Psoas muscle (tissue), 8 donors: ENCODE data around the gene CCDC92B. TPM values are rescaled to one million over a fixed set of nuclear protein-coding genes. Genes with fewer than 3 reads are reported as not detected.
"Not testable (repeated sequence)": the region's sequence is repeated elsewhere in the genome, so short reads cannot be mapped to it uniquely, and the experiment has no call there.

ENCODE experiments used
- ATAC-seq, 4 donors: fragments of 200-7000 bp; cut with Tn5 transposase; one replicate each; pipeline ENCODE4 v1.9.1; 2020; ENCODE audit warnings: moderate library complexity in 3 of 4, mild to moderate bottlenecking in 2 of 4
- DNase-seq, 2 donors: peaks; one replicate each; pipeline ENCODE4 v3.0.0-alpha.2; 2020
- H3K27ac ChIP-seq: fragments of 200-600 bp; one replicate; pipeline ENCODE4 v1.8.0; 2022
- H3K27me3 ChIP-seq, 3 donors: fragments of 200-600 bp in 1 of 3; one replicate each; pipeline versions ENCODE4 v1.6.1 to v1.8.0; 2013 to 2022; ENCODE audit warnings: low read length in 2 of 3, mild to moderate bottlenecking in 2 of 3, moderate library complexity in 1 of 3; ENCODE audit not compliant: insufficient read depth in 3 of 3
- H3K36me3 ChIP-seq, 2 donors: fragments of 200-600 bp in 1 of 2; one replicate each; pipeline versions ENCODE4 v1.6.1 to v1.8.0; 2013 to 2022; ENCODE audit warnings: low read depth in 1 of 2, mild to moderate bottlenecking in 1 of 2, moderate library complexity in 1 of 2; ENCODE audit not compliant: insufficient read depth in 1 of 2
- H3K4me1 ChIP-seq: fragments of 200-600 bp; one replicate; pipeline ENCODE4 v1.8.0; 2022
- H3K4me3 ChIP-seq: fragments of 200-600 bp; one replicate; pipeline ENCODE4 v1.8.0; 2022; ENCODE audit warnings: mild to moderate bottlenecking
- H3K9me3 ChIP-seq: fragments of 200-600 bp; one replicate; pipeline ENCODE4 v1.8.0; 2022
- CTCF ChIP-seq: fragments of 200-600 bp; IDR thresholded peaks from one replicate; pipeline ENCODE4 v1.8.0; 2022; ENCODE audit warnings: antibody characterized with exemption
- WGBS, 3 donors: extraction: QIAGEN DNeasy Blood & Tissue Kit; methylation state at CpG; one replicate each; pipeline versions ENCODE4 v1.1.6 to v1.1.7; 2013; 5-methylcytosine and 5-hydroxymethylcytosine counted together
- intact Hi-C, 2 donors: fragments of 100-400 bp; cut with DNase I; formaldehyde crosslinking; loops; one replicate each; pipeline versions ENCODE4 v1.11.0 to v1.14.2; 2022
- polyA plus RNA-seq, 3 donors: library from polyadenylated mRNA; stranded (reverse); fragments of 200-250 nt; gene quantifications; one replicate each; pipeline ENCODE4 v1.2.3, GENCODE V29; 2013
- total RNA-seq, 4 donors: library from RNA; stranded (reverse); fragmentation: NEBNext Ultra II Directional in 2 of 4; extraction: Animal tissue kit (Norgen Biotek cat#: 25700) in 2 of 4; gene quantifications; one replicate each; pipeline versions ENCODE4 v1.2.1 to v1.2.4, GENCODE V29; 2021 to 2023
- donor health status: healthy with polysubstance abuse.
- donor health status: DM: no; HTN: no; CAD: no; lungs with moderate emphysema.
- donor health status: Bipolar disorder and iron deficiency.
- donor health status: healthy.
- donor health status: DM: yes; HTN: yes; CAD: no.
- donor health status: DM: no; HTN: no; CAD: no.
- donor health status: DM: no; HTN: no; CAD: no.
- donor health status: DM: yes; HTN: yes; CAD: no.

The CCDC92B gene
- total and polyA plus RNA-seq, 7 donors = 0.01 to 0.23 (median 0.07) TPM; not detected in 3

- H3K27ac ChIP-seq = no peak overlapping the region
- peaks cover 14% of the 10 kb centered on the region for H3K4me1 ChIP-seq
- peaks cover 7 to 79% of the 10 kb centered on the region in 2 donors for H3K36me3 ChIP-seq
- ATAC-seq = no peak
- H3K4me3 ChIP-seq = no peak overlapping the region
- no peaks in the 10 kb centered on the region for H3K27me3 ChIP-seq
- intact Hi-C loops = loop anchor here in 1 of 2 donors (10.0 kb wide), 1 partner anchor 187 kb away; the partner anchor contains the start of gene METTL16
- TF ChIP-seq CTCF = no peak
- no peaks in the 10 kb centered on the region for H3K9me3 ChIP-seq
- DNase-seq = peak in 1 of 2 donors; percentile 60
- WGBS, 3 donors = 90 to 94% (median 92%) methylated on average over 35 to 41 of the region's 41 CpGs
Observed at GRCh38 chr17:2701161-2701995, 48.1 kb downstream of the CCDC92B start.

- H3K27ac ChIP-seq = no peak overlapping the region
- H3K9me3 ChIP-seq = no peaks in the 10 kb centered on the region
- peaks cover 7% of the 10 kb centered on the region for H3K4me1 ChIP-seq
- ATAC-seq (no peak), DNase-seq (peak in 1 of 2 donors; percentile 46)
- 82 to 90% (median 84%) methylated on average over 27 of the region's 27 CpGs for WGBS, 3 donors
- TF ChIP-seq CTCF = no peak
- H3K36me3 ChIP-seq = peaks cover 7 to 87% of the 10 kb centered on the region in 2 donors
- H3K4me3 ChIP-seq = no peak overlapping the region
- intact Hi-C loops = loop anchor here in 1 of 2 donors (10.0 kb wide), 1 partner anchor 186 kb away; the partner anchor contains the start of gene METTL16
- no peaks in the 10 kb centered on the region for H3K27me3 ChIP-seq
Observed at GRCh38 chr17:2700491-2701141, 48.8 kb downstream of the CCDC92B start.

- WGBS, 3 donors = 89 to 95% (median 90%) methylated on average over 19 to 20 of the region's 20 CpGs
- intact Hi-C loops = loop anchor here in 1 of 2 donors (10.0 kb wide), 1 partner anchor 185 kb away; the partner anchor contains the start of gene METTL16
- no peak for DNase-seq
Observed at GRCh38 chr17:2700030-2700490, 49.4 kb downstream of the CCDC92B start.

GRCh38 chr17:2699216-2699805 lies 50.1 kb downstream of the CCDC92B start:
- DNase-seq, H3K4me3 ChIP-seq, H3K4me1 ChIP-seq, intact Hi-C loops, H3K9me3 ChIP-seq, H3K27me3 ChIP-seq: not testable (repeated sequence)
- 43 to 66% (median 48%) methylated on average over 18 of the region's 18 CpGs for WGBS, 3 donors
- peak overlapping the region; percentile 27 for H3K27ac ChIP-seq
- ATAC-seq = peak; percentile 55 to 81 (median 70)
- H3K36me3 ChIP-seq = peaks cover 7 to 99% of the 10 kb centered on the region in 2 donors

More at GRCh38 chr17:2700030-2700490, 49.4 kb downstream of the CCDC92B start:
- TF ChIP-seq CTCF = no peak
- H3K27me3 ChIP-seq = no peaks in the 10 kb centered on the region
- peaks cover 1% of the 10 kb centered on the region for H3K4me1 ChIP-seq
- peaks cover 7 to 92% of the 10 kb centered on the region in 2 donors for H3K36me3 ChIP-seq
- H3K4me3 ChIP-seq = no peak overlapping the region
- no peak for ATAC-seq
- no peak overlapping the region for H3K27ac ChIP-seq
- H3K9me3 ChIP-seq = no peaks in the 10 kb centered on the region
